ENCODE data around the gene CCDC50.

Gene CCDC50

GRCh38 chr3:191301017-191301416 lies 28.2 kb upstream of the CCDC50 start:
- no peak for DNase-seq (ENCODE audit: extremely low spot score)
- POLR2A ChIA-PET: no interaction called here
- CTCF ChIA-PET: no interaction called here
- TF ChIP-seq PKNOX1 (IDR thresholded peaks at IDR 0.05) (no peak), HDGF (IDR thresholded peaks at IDR 0.05; ENCODE audit: borderline replicate concordance) (no peak), SUZ12 (IDR thresholded peaks at IDR 0.05) (no peak), NFRKB (IDR thresholded peaks at IDR 0.05) (no peak), CTBP1 (IDR thresholded peaks at IDR 0.05; ENCODE audit: borderline replicate concordance) (no peak), BHLHE40 (IDR thresholded peaks at IDR 0.05; ENCODE audit: borderline replicate concordance) (no peak), ELF4 (IDR thresholded peaks at IDR 0.05) (no peak), LEF1 (IDR thresholded peaks at IDR 0.05; ENCODE audit: borderline replicate concordance) (no peak), SP1 (IDR thresholded peaks at IDR 0.05) (no peak), ZNF384 (IDR thresholded peaks at IDR 0.05) (no peak), FOXK2 (IDR thresholded peaks at IDR 0.05) (no peak), TARDBP (IDR thresholded peaks at IDR 0.05) (no peak), FOXM1 (IDR thresholded peaks at IDR 0.05; ENCODE audit: borderline replicate concordance) (no peak), FOXA1 (IDR thresholded peaks at IDR 0.05) (no peak), ARNT (IDR thresholded peaks at IDR 0.05) (no peak), L3MBTL2 (conservative IDR thresholded peaks at IDR 0.05) (no peak)

- DNase-seq (ENCODE audit: extremely low spot score): no peak
- POLR2A ChIA-PET: interaction anchor here (1.6 kb wide), 1 partner anchor 27 kb away, joined by 3 read pairs; the partner anchor contains the start of gene CCDC50
- CTCF ChIA-PET: no interaction called here
- TF ChIP-seq TARDBP (IDR thresholded peaks at IDR 0.05): no peak
- no peak for TF ChIP-seq NFRKB (IDR thresholded peaks at IDR 0.05)
- TF ChIP-seq SUZ12 (IDR thresholded peaks at IDR 0.05): no peak
Measured at GRCh38 chr3:191301782-191302411, 27.3 kb upstream of the CCDC50 start.

- no peak for DNase-seq (ENCODE audit: extremely low spot score)
- POLR2A ChIA-PET: interaction anchor here (1.6 kb wide), 1 partner anchor 27 kb away, joined by 3 read pairs; the partner anchor contains the start of gene CCDC50
- no peak for TF ChIP-seq ZNF384 (IDR thresholded peaks at IDR 0.05)
- TF ChIP-seq SUZ12 (IDR thresholded peaks at IDR 0.05): no peak
- no peak for TF ChIP-seq BHLHE40 (IDR thresholded peaks at IDR 0.05; ENCODE audit: borderline replicate concordance)
- TF ChIP-seq FOXK2 (IDR thresholded peaks at IDR 0.05): no peak
- peak; percentile 92 for TF ChIP-seq PKNOX1 (IDR thresholded peaks at IDR 0.05)
- TF ChIP-seq ELF4 (IDR thresholded peaks at IDR 0.05): no peak
- TF ChIP-seq CTBP1 (IDR thresholded peaks at IDR 0.05; ENCODE audit: borderline replicate concordance): 0 out of 2 replicates have a peak, but pooled peaks have one; percentile 14
- CTCF ChIA-PET: no interaction called here
Measured at GRCh38 chr3:191302451-191302850, 26.7 kb upstream of the CCDC50 start.

GRCh38 chr3:191303596-191303995 lies 25.6 kb upstream of the CCDC50 start:
- CTCF ChIA-PET: no interaction called here
- TF ChIP-seq PKNOX1 (IDR thresholded peaks at IDR 0.05) (no peak), TARDBP (IDR thresholded peaks at IDR 0.05) (no peak), L3MBTL2 (conservative IDR thresholded peaks at IDR 0.05) (no peak), BHLHE40 (IDR thresholded peaks at IDR 0.05; ENCODE audit: borderline replicate concordance) (no peak), FOXA1 (IDR thresholded peaks at IDR 0.05) (no peak), NFRKB (IDR thresholded peaks at IDR 0.05) (no peak), ARNT (IDR thresholded peaks at IDR 0.05) (no peak), LEF1 (IDR thresholded peaks at IDR 0.05; ENCODE audit: borderline replicate concordance) (no peak), ELF4 (IDR thresholded peaks at IDR 0.05) (no peak), FOXK2 (IDR thresholded peaks at IDR 0.05) (no peak), HDGF (IDR thresholded peaks at IDR 0.05; ENCODE audit: borderline replicate concordance) (no peak), SUZ12 (IDR thresholded peaks at IDR 0.05) (no peak), FOXM1 (IDR thresholded peaks at IDR 0.05; ENCODE audit: borderline replicate concordance) (no peak), CTBP1 (IDR thresholded peaks at IDR 0.05; ENCODE audit: borderline replicate concordance) (no peak), ZNF384 (IDR thresholded peaks at IDR 0.05) (no peak), SP1 (IDR thresholded peaks at IDR 0.05) (no peak)
- no peak for DNase-seq (ENCODE audit: extremely low spot score)
- POLR2A ChIA-PET: interaction anchor here (1.6 kb wide), 1 partner anchor 26 kb away, joined by 3 read pairs; the partner anchor contains the start of gene CCDC50

GRCh38 chr3:191306428-191306827 lies 22.8 kb upstream of the CCDC50 start:
- no peak for TF ChIP-seq ZNF384 (IDR thresholded peaks at IDR 0.05)
- no peak for TF ChIP-seq LEF1 (IDR thresholded peaks at IDR 0.05; ENCODE audit: borderline replicate concordance)
- TF ChIP-seq CTBP1 (IDR thresholded peaks at IDR 0.05; ENCODE audit: borderline replicate concordance): no peak
- TF ChIP-seq TARDBP (IDR thresholded peaks at IDR 0.05): no peak
- no peak for TF ChIP-seq ARNT (IDR thresholded peaks at IDR 0.05)
- no peak for TF ChIP-seq FOXA1 (IDR thresholded peaks at IDR 0.05)
- no peak for TF ChIP-seq HDGF (IDR thresholded peaks at IDR 0.05; ENCODE audit: borderline replicate concordance)
- ChIA-PET CTCF (no interaction called here), POLR2A (no interaction called here)
- no peak for DNase-seq (ENCODE audit: extremely low spot score)

GRCh38 chr3:191307341-191307740 lies 21.9 kb upstream of the CCDC50 start:
- TF ChIP-seq FOXM1 (IDR thresholded peaks at IDR 0.05; ENCODE audit: borderline replicate concordance): no peak
- TF ChIP-seq FOXA1 (IDR thresholded peaks at IDR 0.05): no peak
- TF ChIP-seq LEF1 (IDR thresholded peaks at IDR 0.05; ENCODE audit: borderline replicate concordance): no peak
- TF ChIP-seq HDGF (IDR thresholded peaks at IDR 0.05; ENCODE audit: borderline replicate concordance): no peak
- ChIA-PET CTCF (no interaction called here), POLR2A (no interaction called here)
- no peak for DNase-seq (ENCODE audit: extremely low spot score)

All from HEK293T (cell line).